ENCODE results near the gene PTBP3. TPM values are rescaled to one million over a fixed set of nuclear protein-coding genes. Genes with fewer than 3 reads are reported as not detected.

The PTBP3 gene
- polyA plus RNA-seq, 1 of the 3 experiments (the other 2 are of a cell fraction), result 6.1 TPM

DNA sequence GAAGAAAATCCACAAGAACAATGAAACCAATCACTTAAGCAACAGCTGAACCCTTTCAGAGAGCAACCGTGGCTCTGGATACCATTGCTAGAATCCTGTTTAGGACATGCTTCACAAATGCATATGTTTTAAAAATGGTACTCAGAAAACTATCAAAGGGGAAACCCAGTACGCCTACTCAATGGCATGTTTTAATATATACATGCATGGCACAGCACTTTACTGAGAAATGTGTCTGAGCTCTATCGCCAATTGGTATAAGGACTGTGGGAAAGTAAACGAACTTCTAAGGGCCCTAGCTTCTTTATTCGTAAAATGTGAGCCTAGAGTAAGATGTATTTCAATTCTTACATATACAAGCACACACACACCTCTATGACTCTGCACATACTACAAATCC lies 72.3 kb downstream of the PTBP3 start:
- ChIA-PET CTCF (interaction anchor here (0.8 kb wide), 1 partner anchor 10 kb away, joined by 4 read pairs; no protein-coding TSS in a partner anchor), POLR2A (no interaction called here)
- Histone ChIP-seq H3K4me2 (no peak overlapping the region), H3K9ac (no peak overlapping the region), H3K36me3 (replicated peaks in 1 of 2; ENCODE audit: control insufficient read depth in 1 of 2, insufficient read depth in 2 of 2, low read length in 1 of 2) (peaks cover 26 to 42% of the 10 kb centered on the region in 2 experiments), H2AFZ (ENCODE audit: low read depth) (no peak overlapping the region), H3K27ac (ENCODE audit: low read depth in 2 of 2, low read length in 1 of 2) (no peak overlapping the region), H3K9me2 (no peaks in the 10 kb centered on the region), H3K4me3 (ENCODE audit: low read depth in 2 of 2, low read length in 1 of 2) (no peak overlapping the region), H3K4me1 (ENCODE audit: control insufficient read depth in 1 of 2, insufficient read depth in 2 of 2, low read depth in 1 of 2, low read length in 1 of 2) (no peaks in the 10 kb centered on the region), H3K9me3 (no peaks in the 10 kb centered on the region), H3K79me2 (ENCODE audit: insufficient read depth) (peaks cover 44% of the 10 kb centered on the region; the same call in 1 of the 2 replicates), H4K20me1 (ENCODE audit: insufficient read depth) (no peaks in the 10 kb centered on the region), H3K27me3 (ENCODE audit: insufficient read depth) (no peaks in the 10 kb centered on the region), H3F3A (replicated peaks; ENCODE audit: insufficient read depth) (no peaks in the 10 kb centered on the region)
- no peak for TF ChIP-seq MXI1 (IDR thresholded peaks at IDR 0.05; ENCODE audit: low read depth, low read length)
- TF ChIP-seq, protein P1, sequence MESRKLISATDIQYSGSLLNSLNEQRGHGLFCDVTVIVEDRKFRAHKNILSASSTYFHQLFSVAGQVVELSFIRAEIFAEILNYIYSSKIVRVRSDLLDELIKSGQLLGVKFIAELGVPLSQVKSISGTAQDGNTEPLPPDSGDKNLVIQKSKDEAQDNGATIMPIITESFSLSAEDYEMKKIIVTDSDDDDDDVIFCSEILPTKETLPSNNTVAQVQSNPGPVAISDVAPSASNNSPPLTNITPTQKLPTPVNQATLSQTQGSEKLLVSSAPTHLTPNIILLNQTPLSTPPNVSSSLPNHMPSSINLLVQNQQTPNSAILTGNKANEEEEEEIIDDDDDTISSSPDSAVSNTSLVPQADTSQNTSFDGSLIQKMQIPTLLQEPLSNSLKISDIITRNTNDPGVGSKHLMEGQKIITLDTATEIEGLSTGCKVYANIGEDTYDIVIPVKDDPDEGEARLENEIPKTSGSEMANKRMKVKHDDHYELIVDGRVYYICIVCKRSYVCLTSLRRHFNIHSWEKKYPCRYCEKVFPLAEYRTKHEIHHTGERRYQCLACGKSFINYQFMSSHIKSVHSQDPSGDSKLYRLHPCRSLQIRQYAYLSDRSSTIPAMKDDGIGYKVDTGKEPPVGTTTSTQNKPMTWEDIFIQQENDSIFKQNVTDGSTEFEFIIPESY (IDR thresholded peaks at IDR 0.05; ENCODE audit: borderline replicate concordance, low read depth), result no peak
- no peak for TF ChIP-seq RAD21 (IDR thresholded peaks at IDR 0.05; ENCODE audit: low read length)
- no peak for TF ChIP-seq GABPA (IDR thresholded peaks at IDR 0.05; ENCODE audit: low read depth)
- no peak for TF ChIP-seq TAF1 (IDR thresholded peaks at IDR 0.05; ENCODE audit: borderline replicate concordance, low read depth, low read length)
- no peak for TF ChIP-seq FOXM1 (IDR thresholded peaks at IDR 0.05; ENCODE audit: low read depth)
- TF ChIP-seq RFX5 (IDR thresholded peaks at IDR 0.05; ENCODE audit: low read length), result no peak
- no peak for TF ChIP-seq FOSL2 (IDR thresholded peaks at IDR 0.05; ENCODE audit: borderline replicate concordance, low read depth)
- no peak for TF ChIP-seq ELF1 (IDR thresholded peaks at IDR 0.05)
- TF ChIP-seq MEF2A (IDR thresholded peaks at IDR 0.05; ENCODE audit: borderline replicate concordance, low read depth), result no peak
- TF ChIP-seq GATA2 (CRISPR knock-in tag; IDR thresholded peaks at IDR 0.05), result no peak
- TF ChIP-seq CHD2 (IDR thresholded peaks at IDR 0.05; ENCODE audit: low read length, partially characterized antibody), result no peak
- TF ChIP-seq JUND (IDR thresholded peaks at IDR 0.05), result no peak
- TF ChIP-seq, protein P2, sequence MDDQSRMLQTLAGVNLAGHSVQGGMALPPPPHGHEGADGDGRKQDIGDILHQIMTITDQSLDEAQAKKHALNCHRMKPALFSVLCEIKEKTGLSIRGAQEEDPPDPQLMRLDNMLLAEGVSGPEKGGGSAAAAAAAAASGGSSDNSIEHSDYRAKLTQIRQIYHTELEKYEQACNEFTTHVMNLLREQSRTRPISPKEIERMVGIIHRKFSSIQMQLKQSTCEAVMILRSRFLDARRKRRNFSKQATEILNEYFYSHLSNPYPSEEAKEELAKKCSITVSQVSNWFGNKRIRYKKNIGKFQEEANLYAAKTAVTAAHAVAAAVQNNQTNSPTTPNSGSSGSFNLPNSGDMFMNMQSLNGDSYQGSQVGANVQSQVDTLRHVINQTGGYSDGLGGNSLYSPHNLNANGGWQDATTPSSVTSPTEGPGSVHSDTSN (IDR thresholded peaks at IDR 0.05), result no peak
- no peak for TF ChIP-seq TCF12 (IDR thresholded peaks at IDR 0.05)
- no peak for TF ChIP-seq EP300 (IDR thresholded peaks at IDR 0.05; ENCODE audit: borderline replicate concordance in 1 of 2, low read depth in 1 of 2, low read length in 1 of 2)
- TF ChIP-seq FOXJ3 (CRISPR knock-in tag; IDR thresholded peaks at IDR 0.05), result no peak
- TF ChIP-seq, protein P3, sequence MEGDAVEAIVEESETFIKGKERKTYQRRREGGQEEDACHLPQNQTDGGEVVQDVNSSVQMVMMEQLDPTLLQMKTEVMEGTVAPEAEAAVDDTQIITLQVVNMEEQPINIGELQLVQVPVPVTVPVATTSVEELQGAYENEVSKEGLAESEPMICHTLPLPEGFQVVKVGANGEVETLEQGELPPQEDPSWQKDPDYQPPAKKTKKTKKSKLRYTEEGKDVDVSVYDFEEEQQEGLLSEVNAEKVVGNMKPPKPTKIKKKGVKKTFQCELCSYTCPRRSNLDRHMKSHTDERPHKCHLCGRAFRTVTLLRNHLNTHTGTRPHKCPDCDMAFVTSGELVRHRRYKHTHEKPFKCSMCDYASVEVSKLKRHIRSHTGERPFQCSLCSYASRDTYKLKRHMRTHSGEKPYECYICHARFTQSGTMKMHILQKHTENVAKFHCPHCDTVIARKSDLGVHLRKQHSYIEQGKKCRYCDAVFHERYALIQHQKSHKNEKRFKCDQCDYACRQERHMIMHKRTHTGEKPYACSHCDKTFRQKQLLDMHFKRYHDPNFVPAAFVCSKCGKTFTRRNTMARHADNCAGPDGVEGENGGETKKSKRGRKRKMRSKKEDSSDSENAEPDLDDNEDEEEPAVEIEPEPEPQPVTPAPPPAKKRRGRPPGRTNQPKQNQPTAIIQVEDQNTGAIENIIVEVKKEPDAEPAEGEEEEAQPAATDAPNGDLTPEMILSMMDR (IDR thresholded peaks at IDR 0.05), result no peak
- WGBS (ENCODE audit: low lambda C conversion rate), result 96% methylated on average over 5 of the region's 5 CpGs
- no peak for DNase-seq
